Fibroblast of skin of left biceps (primary cell): ENCODE measurements around the gene LRIG1.

Experiments
- DNase-seq, 2 experiments: peaks; one replicate each; pipeline ENCODE4 v3.0.0-alpha.2; 2013; ENCODE audit warnings: low read depth in 2 of 2

The LRIG1 gene

DNA sequence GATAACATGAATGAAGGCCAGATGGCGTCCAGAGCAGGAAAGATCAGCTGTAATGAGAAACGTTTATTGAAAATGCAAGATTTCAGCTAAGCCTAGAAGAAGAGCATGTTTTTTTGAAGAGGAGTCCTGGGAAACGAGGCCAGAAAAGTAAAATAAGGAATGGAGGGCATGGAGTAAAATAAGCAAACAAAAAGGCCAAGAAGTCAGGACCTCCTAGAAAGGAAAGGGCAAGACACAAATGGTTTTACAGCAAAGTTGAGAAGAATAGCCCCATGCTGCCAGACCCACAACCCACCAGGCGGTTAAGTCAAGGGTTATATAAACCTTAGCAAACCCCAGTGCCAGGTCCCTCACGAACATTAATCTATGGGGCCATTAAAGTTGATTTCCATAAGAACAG, 30.5 kb downstream of the LRIG1 start:
- no peak for DNase-seq

DNA sequence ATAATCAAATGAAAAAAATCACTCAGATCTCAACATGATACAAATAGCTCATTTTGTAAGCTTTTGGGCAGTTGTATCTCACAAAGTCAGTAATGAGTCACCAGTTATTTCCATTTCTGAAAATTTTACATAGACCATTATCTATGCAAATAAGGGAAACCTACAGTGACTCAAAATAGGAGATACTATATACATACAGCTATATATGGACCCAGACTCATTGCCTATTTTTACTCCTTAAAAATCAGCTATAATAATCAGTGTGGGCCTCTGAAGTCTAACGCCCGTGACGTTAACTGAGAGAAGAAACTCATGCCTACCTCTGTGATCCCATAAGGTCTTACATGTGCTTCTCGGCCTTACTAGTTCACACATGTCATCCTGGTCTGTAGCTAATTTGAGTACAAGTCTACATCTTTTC, 31.6 kb downstream of the LRIG1 start:
- DNase-seq: no peak

DNA sequence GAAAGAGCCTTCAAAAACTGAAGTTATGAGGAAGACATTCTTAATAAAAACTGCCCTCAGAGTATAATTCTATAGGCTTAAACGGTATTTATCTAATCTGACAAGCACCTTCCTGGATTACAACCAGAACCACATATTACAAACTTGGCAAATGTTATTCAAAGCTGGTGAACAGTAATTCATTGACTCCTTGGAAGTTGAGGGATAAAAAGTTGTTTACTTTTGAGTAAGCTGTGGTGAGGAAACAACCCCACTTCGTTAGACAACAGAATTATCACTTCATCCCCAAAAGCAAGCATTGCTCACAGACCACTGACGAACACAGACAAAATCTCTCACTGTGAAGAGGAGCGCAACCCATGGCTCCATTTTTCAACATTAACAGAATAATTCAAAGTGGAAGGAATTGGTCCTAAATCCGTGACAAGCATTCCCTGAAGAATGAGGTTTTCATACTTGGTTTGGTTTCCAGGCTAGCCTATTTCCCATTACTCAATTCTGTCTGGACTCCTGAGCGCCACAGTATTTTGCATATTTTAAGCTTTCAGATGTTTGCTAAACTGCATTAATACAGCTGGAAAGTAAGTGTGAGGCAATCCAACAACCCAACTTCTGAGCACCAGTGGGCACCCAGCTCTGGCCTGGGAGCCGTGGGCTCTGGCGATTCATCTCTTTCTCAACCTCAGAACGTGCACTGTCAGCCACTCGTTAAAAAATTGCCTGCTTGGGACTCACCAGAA, 32.7 kb downstream of the LRIG1 start:
- no peak for DNase-seq

DNA sequence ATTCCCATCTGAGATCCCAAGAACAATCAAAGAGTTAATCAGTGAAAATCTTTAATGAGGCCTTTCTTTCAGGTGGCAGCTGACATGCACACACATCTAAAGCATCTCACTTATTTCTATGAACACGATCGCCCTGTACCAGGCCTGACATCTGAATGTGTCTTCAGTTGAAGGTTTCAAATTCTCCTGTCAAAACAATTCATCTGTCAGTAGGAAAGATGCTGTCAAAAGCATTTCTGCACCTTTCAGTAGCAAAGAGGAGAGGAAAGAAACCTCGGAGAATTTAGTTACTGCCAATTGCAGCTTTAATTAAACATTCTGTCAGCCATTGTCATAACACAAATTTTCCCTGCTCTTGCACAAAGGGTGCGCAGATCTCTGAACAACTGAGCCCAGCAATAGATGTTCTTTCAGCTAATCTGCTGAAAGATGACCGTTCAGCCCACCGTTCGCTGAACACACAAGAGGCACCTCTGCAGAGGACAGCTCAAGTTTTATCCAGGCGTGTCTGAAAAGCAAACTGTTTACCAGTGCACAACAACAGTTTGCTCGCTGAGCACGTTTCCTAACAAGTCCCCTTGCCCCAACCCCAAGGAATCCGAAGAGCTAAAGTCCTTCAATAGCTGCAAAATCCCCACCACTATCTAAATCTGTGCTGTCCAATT, 34.1 kb downstream of the LRIG1 start:
- no peak for DNase-seq

DNA sequence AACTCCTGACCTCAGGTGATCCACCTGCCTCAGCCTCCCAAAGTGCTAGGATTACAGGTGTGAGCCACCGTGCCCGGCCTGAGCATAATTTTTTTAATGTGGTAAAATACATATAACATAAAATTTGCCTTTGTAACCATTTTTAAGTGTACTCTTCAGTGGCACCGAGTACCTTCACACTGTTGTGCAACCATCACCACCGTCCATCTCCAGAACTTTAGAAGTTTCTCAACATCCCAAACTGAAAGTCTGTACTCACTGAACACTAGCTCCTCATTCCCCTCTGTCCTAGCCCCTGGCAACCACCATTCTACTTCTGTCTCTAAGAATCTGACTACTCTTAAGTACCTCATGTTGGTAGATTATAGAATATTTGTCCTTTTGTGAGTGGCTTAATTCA, 35.2 kb downstream of the LRIG1 start:
- DNase-seq: no peak

DNA sequence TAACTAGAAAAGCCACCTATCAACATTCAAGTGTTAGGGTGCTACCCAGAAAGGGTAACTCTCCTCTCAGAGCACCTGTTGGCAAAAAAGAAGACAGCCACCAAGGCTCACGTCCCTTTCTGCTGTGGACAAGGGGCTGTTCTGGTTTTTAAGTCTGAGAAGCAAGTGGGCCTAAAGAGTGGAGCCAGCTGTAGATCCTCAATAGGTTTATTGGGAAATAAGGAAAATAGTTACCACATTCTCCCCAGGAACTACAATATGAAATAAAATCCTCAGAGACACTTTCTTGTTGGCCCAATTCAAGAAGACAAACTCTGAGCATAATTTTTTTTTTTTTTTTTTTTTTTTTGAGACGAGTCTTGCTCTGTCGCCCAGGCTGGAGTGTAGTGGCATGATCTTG, 35.8 kb downstream of the LRIG1 start:
- DNase-seq: no peak

DNA sequence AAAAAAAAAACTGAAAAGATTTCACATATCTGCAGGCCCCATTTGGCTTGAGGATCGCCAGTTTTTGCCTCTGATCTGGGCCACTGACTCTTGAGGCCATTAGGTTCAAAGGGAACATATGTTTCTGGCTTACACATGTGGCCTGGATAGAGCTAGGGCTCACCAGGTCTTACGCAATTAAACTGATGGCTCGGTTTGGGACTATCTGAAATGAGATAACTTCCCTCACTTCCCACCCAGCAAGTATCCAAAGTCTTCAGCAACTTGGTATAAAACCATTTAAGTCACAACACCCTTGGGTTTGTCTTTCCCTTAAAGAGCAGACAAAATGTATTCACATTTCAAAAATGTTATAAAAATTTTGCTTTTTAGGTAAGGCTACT, 36.3 kb downstream of the LRIG1 start:
- DNase-seq: no peak

DNA sequence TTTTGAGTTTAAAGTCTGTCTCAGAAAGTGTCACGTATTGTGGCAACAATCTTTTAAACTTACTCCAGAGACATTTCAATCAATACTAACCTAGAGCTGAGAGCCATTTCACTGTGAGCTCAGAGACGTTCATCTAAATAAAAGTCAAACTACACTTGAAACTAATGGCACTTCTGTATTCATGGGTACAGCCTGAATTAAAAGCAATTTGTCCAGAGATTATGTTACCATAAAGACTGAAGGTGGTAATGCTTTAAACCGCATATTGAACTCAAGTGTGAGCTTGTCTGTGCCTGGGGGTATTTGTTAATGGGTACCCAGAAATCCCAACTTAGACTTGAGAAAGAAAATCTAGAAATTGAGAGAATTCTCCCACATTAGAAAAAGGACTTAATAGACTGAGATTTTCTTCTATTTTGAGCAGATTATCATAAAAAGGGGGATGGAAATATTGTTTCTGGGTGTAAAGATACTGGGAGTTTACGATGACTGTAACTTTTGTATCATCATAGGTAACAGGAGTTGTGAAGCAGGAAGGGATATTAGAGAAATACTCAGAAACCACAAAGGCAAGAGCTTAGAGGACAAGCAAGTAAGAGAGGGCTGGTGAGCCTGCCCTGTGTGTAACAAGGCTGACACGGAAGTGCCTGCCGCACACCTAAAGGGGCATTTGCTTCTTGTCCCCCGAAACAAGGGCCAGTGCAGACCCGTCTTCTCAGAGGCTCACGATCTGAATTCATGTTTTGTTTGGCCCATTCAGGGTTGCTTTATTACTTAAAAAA, 36.9 kb downstream of the LRIG1 start:
- no peak for DNase-seq

DNA sequence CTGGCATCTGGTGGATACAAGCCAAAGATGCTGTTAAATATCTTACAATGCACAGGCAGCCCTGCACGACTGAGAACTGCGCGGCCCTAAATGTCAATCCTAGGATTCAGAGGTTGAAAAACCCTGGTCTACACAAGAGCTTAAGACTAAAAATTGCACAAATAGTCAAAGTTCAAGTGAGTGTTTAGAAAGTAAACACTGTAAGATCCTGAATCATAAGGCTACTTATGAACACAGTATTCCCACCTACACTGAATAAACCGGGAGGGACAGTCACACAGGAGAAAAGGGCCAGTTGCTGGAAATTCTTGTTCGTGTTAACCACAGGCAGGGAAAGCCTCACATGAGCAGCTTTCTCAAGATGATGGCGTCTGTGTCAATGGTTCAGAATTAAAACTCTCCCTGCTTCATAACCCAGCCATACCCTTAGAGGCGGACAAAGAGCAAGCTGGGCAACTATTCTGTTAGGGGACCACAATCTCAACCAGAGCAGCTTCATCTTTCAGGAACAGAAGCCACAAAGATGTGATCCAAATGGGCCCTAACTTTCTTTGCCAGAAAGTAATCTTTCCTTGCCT, 37.7 kb downstream of the LRIG1 start:
- DNase-seq: no peak

DNA sequence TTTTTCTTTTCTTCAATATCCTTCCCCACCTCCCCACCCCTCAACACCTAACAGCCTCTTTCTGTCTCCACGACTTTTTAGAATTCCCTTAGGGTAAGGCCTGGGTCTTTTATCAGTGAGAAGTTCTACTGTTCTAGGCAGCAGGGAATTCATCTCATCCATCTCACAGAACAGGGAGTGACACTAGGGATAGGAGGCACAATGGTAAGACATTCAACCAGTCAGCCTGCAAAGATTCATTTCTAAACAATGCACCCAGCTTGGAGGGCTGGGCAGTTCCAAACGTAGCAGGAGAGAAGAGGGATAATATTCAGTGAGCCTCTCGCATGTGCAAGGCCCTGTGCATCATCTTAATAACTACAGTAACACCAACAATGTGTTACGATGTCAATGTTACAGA, 43.6 kb downstream of the LRIG1 start:
- no peak for DNase-seq

DNA sequence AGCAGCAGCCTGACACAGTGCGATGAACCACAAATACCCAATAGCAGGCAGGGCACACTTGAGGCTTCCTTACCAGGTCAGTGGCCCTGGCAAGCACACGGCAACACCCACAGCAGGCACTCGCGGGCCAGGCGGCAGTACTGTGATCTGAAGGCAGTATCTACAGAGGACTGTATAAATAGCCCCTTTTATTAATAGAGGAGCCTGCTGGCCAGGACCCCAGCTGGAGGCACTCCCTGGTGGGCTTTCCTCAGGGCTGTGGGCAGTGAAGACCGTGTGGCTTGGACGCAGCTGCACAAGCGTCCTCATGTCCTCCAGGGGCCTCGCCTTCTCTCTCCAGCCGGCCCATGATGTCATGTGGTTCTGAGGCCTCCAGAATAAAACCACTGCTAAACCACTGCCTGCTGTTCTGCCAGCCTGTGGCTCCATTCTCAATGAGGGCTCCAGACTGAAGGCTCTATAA, 44.1 kb downstream of the LRIG1 start:
- no peak for DNase-seq

DNA sequence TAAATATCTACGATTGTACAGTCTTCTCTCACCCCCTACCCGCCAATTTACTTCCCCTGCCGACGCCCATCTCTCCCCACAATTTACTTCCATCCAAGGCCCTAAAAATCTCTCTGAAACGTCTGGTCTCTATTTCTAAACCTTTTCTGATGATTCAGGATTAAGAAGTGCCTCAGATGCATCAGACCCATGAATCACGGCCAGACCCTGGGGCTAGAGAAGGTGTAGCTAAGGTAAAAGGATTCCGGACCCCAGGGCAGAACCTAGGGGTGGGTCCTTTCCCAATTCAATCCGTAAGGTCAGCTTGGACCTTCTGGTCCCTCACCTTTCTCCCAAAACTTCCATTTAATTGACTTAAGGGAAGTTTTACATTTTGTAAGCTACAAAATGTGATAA, 46.4 kb downstream of the LRIG1 start:
- DNase-seq: no peak

DNA sequence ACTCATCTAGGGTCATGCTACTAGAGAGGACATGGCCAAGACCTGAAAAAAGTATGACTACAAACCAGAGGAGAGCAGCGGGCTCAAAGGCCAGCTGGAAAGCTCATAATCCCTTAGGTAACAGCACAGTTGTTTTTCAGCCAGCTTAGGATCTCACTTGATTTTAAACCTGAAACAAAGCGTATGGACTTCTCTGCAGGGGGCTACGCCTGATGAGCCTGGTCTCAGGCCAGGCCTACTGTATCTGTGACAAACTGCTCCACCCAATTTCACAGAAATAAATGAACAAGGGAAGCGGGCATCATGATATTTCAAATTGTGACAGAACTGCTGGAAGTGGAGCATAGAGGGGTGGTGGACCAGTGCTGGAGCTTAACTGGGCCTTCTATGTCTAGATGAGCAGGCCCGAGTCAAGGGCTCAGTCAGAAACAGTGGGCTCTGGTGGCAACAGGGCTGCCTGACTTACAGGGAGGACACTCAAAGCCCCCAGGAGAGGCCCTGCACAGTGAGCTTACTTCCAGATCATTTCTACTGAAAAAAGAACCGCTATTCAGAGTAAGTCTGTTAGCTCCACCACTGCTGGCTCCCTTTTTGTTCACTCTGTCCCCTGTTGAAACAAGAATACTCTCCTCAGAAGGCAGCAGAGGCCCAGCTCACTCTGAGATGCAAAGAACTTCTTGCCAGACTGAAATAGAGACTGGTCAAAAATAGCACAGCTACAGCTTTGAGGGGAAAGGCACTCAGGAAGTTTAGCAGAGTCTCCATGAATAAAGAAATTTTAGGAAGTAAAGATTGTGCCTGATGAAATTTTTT, 47.0 kb downstream of the LRIG1 start:
- DNase-seq: no peak

DNA sequence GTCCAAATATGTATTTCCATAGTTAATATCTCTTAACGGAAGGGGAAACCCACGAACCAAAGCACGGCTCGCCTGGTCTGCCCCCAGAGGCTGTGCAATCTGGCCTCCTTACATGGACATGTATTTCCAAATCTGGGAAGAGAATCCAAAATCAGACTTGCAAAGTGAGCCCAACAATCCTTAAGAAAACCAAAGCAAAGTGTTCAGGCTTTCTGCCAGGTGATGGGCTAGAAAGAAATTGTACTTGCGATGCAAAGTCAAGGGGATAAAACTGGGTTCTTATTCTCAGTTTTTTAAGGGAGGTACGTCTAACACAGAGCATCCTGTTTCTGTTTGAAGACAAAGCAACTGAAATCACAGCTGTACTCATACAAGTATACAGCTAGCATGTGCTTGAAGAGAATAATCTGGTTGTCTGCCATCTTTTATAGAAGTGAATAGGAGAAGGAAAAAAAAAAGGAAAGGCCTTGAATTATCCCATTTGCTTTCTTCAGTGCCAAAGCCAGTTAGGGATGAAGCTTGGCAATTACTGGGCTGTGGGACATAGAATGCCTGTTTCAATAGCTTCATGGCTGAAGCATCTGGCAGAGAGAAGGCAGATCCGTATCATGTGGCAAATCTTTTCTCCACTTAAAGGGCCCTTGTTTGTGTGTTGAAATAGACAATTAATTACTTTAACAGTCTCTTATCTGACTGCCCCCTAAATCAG, 48.4 kb downstream of the LRIG1 start:
- no peak for DNase-seq

DNA sequence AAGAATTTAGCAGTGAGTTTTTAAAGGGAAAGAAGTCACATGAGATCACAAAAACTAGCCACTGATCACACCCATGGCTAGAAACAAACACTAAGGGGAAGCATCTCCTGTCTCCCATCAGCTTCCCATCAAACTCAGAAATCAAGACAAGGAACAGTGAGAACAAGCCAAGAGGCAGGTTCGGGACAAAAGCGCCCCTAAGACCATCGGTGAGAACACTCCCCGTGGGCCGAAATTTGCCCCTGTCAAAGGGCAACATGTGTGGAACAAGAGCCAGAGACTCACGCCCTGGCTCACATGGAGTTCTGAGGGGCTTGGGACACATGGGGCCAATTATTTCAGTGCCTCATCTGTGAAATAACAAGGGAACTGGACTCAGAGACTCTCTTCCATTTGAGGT, 49.1 kb downstream of the LRIG1 start:
- DNase-seq: no peak

DNA sequence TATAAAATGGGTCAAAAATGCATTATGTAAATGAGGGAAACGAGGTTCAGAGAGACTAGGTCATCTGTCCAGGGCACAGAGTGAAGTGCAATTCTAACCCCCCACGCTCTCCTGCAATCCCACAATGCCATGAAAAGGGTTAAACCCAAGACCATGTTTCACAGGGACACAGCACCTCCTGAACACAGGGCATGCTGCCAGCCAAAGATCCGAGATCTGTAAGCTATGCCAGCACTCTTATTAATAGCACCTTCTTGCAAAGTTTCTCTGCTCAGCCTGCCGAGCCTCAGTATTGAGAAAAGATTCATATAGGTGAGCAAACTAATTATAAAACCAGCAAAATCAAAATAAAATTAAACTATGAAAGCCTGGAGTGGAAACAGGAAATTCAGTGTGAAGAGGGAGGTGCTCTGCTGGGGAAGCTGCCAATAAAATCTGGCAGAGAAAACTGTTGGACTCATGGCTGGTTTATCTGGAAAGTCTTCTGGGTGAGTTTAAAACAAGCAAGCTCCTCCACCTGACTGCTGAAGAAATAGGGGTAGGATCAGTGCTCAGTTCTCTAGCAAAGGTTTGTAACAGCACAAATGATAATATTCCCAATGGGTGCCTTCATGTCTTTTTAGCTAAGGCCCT, 50.3 kb downstream of the LRIG1 start:
- no peak for DNase-seq

DNA sequence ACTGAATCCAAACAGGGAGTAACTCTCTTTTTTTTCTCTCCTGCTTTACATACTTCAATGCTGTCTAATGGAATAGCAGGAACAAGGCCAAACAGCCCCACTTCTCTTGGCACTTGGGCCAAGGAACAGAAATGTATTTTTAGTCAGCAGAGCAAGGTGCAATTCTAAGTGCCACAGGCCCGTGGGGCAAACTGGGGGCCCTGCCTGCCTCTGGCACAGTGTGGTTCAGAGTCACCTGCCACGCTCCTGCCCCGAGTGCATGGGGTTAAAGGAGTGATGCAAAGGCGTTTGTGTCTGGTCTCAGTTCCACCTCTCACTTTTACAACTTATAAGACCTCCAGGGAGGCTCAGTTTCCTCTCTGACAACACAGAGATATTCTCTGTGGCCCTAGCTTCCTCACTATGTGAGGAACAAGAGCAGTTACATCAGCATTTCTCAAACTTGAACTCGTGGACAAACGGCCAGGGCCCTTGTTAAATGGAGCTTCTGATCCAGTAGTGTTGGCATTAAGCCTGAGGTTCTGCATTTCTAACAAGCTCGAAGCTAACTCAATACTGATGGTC, 51.3 kb downstream of the LRIG1 start:
- no peak for DNase-seq

DNA sequence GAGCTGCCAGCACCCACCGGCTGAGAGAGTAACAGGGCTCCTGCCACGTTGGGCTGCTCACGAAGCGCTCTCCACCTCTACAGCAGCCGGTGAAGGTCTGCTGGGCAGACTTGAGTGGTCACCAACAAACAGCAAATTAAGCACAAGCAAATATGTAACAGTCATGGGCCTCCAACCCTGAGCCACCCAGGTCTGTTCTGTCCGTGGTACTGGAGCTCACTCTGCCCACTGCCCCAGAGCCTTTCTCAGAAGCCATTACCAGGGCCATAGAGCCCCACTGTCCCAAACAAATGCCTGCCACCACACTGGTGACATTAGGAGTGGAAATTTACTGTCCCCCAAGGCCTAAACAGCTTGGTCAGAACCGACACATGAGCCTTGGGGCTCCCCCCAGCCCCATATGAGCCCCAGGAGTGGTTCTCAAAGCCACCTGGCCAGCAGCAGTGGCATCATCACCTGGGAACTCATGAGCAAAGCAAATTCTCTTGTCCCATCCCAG, 56.6 kb downstream of the LRIG1 start:
- DNase-seq: no peak

DNA sequence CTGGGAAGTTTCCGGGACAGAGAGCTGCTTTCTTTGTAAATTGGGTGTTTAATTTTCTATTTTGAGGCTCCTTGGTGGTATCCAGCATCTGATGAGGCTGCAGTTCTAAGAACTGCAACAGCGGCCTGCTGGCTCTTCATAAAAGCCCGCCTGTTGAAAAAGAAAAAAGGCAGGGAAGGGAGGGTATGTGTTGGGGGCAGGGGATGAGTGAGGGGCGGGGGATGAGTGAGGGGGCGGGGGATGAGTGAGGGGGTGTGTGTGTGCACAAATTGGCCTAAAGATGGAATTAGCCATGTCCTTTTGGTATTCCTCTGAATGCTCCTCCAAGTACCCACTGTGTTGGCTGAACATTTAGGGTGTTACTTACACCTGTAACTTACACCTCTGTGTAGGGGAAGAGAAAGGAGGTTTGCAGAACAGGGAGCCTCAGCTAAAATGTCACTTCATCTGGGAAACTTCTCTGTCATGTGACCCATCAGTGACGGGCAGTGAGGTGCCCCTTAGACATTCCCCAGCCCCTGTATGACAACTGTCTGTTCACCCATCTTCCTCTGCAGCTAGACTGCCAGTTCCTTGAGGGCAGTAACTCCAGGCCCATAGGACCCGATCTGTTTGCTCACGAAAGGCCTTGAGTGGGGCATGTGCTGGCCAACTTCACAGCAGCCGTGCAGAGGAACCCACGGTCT, 57.6 kb downstream of the LRIG1 start:
- no peak for DNase-seq
